Gastrocnemius medialis (tissue), 4 donors: ENCODE data around the gene LMO3.

Source experiments
- CTCF ChIP-seq, 5 experiments: fragments of 450-650 bp in 3 of 5; fragments of 200-600 bp in 2 of 5; sonication (generic) in 2 of 5; IDR thresholded peaks in 4 of 5; conservative IDR thresholded peaks in 1 of 5; 1 replicate in 4 of 5; 2 replicates in 1 of 5; pipeline ENCODE4 v1.5.1; 2016 to 2019; ENCODE audit warnings: antibody characterized with exemption in 5 of 5, mild to moderate bottlenecking in 3 of 5, moderate library complexity in 3 of 5
- POLR2A ChIP-seq, 2 donors: fragments of 450-650 bp; IDR thresholded peaks; one replicate each; pipeline ENCODE4 v1.6.1; 2017; ENCODE audit warnings: antibody characterized with exemption in 2 of 2, mild to moderate bottlenecking in 2 of 2, moderate library complexity in 2 of 2

GRCh38 chr12:16619537-16619936, 13.6 kb upstream of the LMO3 start:
- TF ChIP-seq CTCF (IDR thresholded peaks at IDR 0.05 in 4 of 5, conservative IDR thresholded peaks at IDR 0.05 in 1 of 5) = no peak
- TF ChIP-seq POLR2A (IDR thresholded peaks at IDR 0.05) = no peak
